OCI-LY7 (cell line): ENCODE results near the gene SMIM29.

ENCODE experiments used
- EZH2phosphoT487 ChIP-seq: fragments of 200-600 bp; sonication (generic); IDR thresholded peaks from 2 replicates; pipeline ENCODE4 v1.6.1; 2018; ENCODE audit warnings: low read depth, borderline replicate concordance, mild to moderate bottlenecking, mixed run types, antibody characterized with exemption, low read length, moderate library complexity, mixed read lengths
- TF ChIP-seq, protein P1 (sequence below): fragments of 200-600 bp; sonication (generic); conservative IDR thresholded peaks from 2 replicates; pipeline ENCODE4 v1.5.1; 2014; ENCODE audit warnings: mild to moderate bottlenecking, antibody characterized with exemption, low read length, moderate library complexity, mixed read lengths

DNA sequence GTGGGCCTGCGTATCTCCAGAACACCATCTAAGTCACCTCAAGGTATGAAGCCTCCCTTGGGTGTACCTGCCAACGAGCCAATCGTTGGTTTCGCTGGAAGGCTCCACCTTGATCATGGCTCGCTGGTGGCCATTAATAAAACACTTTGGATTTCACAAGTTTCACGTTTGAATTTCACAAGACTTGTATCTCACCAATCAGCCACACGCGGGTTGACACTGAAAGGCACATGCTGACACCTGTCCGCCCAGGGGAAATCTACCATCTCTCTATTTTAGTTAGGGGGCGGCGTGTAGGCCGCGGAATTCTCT lies 12.7 kb downstream of the SMIM29 start:
- TF ChIP-seq, protein P1, sequence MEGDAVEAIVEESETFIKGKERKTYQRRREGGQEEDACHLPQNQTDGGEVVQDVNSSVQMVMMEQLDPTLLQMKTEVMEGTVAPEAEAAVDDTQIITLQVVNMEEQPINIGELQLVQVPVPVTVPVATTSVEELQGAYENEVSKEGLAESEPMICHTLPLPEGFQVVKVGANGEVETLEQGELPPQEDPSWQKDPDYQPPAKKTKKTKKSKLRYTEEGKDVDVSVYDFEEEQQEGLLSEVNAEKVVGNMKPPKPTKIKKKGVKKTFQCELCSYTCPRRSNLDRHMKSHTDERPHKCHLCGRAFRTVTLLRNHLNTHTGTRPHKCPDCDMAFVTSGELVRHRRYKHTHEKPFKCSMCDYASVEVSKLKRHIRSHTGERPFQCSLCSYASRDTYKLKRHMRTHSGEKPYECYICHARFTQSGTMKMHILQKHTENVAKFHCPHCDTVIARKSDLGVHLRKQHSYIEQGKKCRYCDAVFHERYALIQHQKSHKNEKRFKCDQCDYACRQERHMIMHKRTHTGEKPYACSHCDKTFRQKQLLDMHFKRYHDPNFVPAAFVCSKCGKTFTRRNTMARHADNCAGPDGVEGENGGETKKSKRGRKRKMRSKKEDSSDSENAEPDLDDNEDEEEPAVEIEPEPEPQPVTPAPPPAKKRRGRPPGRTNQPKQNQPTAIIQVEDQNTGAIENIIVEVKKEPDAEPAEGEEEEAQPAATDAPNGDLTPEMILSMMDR: no peak
- TF ChIP-seq EZH2phosphoT487: no peak
